ENCODE measurements around the gene THSD4. TPM values are rescaled to one million over a fixed set of nuclear protein-coding genes. Genes with fewer than 3 reads are reported as not detected.

Gene THSD4
- total RNA-seq, 1 experiment from 2014 or later, result 36.3 TPM

DNA sequence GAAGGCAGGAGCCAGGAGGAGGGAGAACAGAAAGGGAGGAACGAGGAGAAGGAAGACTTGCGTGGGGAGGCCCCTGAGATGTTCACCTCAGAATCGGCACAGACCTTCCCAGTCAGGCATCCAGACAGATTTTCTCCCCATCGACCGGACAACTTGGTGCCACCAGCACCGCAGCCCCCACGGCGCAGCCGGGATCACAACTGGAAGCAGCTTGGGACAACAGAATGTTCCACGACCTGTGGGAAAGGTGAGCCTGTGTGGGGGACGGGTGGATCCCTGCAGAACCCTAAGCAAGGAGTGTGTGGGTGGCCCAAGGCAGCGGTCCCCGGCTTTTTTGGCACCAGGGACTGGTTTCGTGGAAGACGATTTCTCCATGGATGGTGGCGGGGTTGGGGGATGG is 622.5 kb downstream of the THSD4 start:
- TF ChIP-seq, protein P1, sequence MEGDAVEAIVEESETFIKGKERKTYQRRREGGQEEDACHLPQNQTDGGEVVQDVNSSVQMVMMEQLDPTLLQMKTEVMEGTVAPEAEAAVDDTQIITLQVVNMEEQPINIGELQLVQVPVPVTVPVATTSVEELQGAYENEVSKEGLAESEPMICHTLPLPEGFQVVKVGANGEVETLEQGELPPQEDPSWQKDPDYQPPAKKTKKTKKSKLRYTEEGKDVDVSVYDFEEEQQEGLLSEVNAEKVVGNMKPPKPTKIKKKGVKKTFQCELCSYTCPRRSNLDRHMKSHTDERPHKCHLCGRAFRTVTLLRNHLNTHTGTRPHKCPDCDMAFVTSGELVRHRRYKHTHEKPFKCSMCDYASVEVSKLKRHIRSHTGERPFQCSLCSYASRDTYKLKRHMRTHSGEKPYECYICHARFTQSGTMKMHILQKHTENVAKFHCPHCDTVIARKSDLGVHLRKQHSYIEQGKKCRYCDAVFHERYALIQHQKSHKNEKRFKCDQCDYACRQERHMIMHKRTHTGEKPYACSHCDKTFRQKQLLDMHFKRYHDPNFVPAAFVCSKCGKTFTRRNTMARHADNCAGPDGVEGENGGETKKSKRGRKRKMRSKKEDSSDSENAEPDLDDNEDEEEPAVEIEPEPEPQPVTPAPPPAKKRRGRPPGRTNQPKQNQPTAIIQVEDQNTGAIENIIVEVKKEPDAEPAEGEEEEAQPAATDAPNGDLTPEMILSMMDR (IDR thresholded peaks at IDR 0.05; ENCODE audit: unreplicated experiment), result no peak
- Mint-ChIP-seq H3K9me3 (ENCODE audit: unreplicated experiment) (no peaks in the 10 kb centered on the region), H3K4me3 (ENCODE audit: unreplicated experiment) (no peak overlapping the region), H3K27ac (ENCODE audit: low read depth, unreplicated experiment) (no peak overlapping the region), H3K4me1 (ENCODE audit: insufficient read depth, unreplicated experiment) (no peaks in the 10 kb centered on the region), H3K27me3 (ENCODE audit: insufficient read depth, unreplicated experiment) (no peaks in the 10 kb centered on the region), H3K36me3 (ENCODE audit: insufficient read depth, unreplicated experiment) (no peaks in the 10 kb centered on the region)
- BruUV-seq (replicated peaks), result no TSS peak
- DNase-seq (ENCODE audit: unreplicated experiment), result no peak
- POLR2A ChIA-PET, result no interaction called here
- intact Hi-C loops (cut with micrococcal nuclease), result no loop called here
- CTCF ChIA-PET, result interaction anchor here (0.6 to 3.9 kb wide), 2 partner anchors 63 to 207 kb away, joined by 3 to 21 read pairs; no protein-coding TSS in a partner anchor

DNA sequence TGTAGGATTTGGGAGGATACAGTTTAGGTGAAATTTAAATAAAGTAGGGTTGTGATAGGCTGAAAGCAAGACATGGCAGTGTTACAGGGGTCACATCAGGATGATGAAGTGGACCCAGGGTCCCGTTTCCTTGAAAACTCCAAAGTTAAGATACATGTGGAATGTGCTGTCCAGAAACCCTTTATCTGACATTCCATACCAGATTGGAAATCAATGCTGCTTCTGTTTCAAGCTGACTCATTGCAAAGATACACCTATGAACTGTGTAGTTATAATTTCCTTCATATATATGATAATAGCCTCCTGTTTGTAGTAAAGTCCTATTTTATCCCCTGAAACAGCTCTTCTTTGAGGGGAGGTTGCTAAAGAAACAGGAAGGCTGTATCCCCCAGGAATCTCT is 624.1 kb downstream of the THSD4 start:
- ChIA-PET CTCF (interaction anchor here (0.5 to 3.9 kb wide), 9 partner anchors 9 to 299 kb away, joined by 3 to 21 read pairs (median 3); no protein-coding TSS in a partner anchor), POLR2A (no interaction called here)
- Mint-ChIP-seq H3K36me3 (ENCODE audit: insufficient read depth, unreplicated experiment) (no peaks in the 10 kb centered on the region), H3K4me1 (ENCODE audit: insufficient read depth, unreplicated experiment) (no peaks in the 10 kb centered on the region), H3K4me3 (ENCODE audit: unreplicated experiment) (no peak overlapping the region), H3K27me3 (ENCODE audit: insufficient read depth, unreplicated experiment) (no peaks in the 10 kb centered on the region), H3K9me3 (ENCODE audit: unreplicated experiment) (no peaks in the 10 kb centered on the region), H3K27ac (ENCODE audit: low read depth, unreplicated experiment) (no peak overlapping the region)
- intact Hi-C loops (cut with micrococcal nuclease), result no loop called here
- no TSS peak for BruUV-seq (replicated peaks)
- no peak for DNase-seq (ENCODE audit: unreplicated experiment)
- TF ChIP-seq, protein P1 (IDR thresholded peaks at IDR 0.05; ENCODE audit: unreplicated experiment), result no peak

DNA sequence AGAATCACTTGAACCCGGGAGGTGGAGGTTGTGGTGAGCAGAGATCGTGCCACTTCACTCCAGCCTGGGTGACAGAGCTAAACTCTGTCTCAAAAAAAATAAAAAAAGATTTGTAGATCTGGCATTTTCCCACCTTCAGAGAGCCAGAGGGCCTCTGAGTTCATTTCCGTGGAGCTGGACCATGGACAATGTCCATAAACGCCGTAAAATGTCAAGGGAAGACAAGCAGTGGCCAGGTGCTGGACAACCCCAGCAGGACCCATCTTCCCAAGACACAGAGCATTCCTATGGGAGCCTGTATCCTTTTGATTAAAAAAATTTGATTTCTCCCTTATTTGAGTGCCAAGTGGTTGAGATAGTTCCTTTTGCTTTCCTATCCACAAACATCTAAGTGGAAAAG is 627.7 kb downstream of the THSD4 start:
- TF ChIP-seq, protein P1 (IDR thresholded peaks at IDR 0.05; ENCODE audit: unreplicated experiment), result no peak
- H3K9me3 Mint-ChIP-seq (ENCODE audit: unreplicated experiment), result no peaks in the 10 kb centered on the region
- H3K4me1 Mint-ChIP-seq (ENCODE audit: insufficient read depth, unreplicated experiment), result peaks cover 13% of the 10 kb centered on the region
- intact Hi-C loops (cut with micrococcal nuclease), result loop anchor here (10.0 kb wide), 1 partner anchor 448 kb away; no protein-coding TSS in a partner anchor
- H3K27me3 Mint-ChIP-seq (ENCODE audit: insufficient read depth, unreplicated experiment), result no peaks in the 10 kb centered on the region
- H3K4me3 Mint-ChIP-seq (ENCODE audit: unreplicated experiment), result no peak overlapping the region
- BruUV-seq (replicated peaks), result no TSS peak
- POLR2A ChIA-PET, result interaction anchor here (0.8 to 1.8 kb wide), 3 partner anchors 10 to 414 kb away, joined by 3 to 6 read pairs (median 5); no protein-coding TSS in a partner anchor
- no peaks in the 10 kb centered on the region for H3K36me3 Mint-ChIP-seq (ENCODE audit: insufficient read depth, unreplicated experiment)
- no peak for DNase-seq (ENCODE audit: unreplicated experiment)
- CTCF ChIA-PET, result interaction anchor here (0.6 to 5.7 kb wide), 29 partner anchors 10 to 486 kb away, joined by 3 to 149 read pairs (median 4); partner anchors contain the start of gene MYO9A
- no peak overlapping the region for H3K27ac Mint-ChIP-seq (ENCODE audit: low read depth, unreplicated experiment)

DNA sequence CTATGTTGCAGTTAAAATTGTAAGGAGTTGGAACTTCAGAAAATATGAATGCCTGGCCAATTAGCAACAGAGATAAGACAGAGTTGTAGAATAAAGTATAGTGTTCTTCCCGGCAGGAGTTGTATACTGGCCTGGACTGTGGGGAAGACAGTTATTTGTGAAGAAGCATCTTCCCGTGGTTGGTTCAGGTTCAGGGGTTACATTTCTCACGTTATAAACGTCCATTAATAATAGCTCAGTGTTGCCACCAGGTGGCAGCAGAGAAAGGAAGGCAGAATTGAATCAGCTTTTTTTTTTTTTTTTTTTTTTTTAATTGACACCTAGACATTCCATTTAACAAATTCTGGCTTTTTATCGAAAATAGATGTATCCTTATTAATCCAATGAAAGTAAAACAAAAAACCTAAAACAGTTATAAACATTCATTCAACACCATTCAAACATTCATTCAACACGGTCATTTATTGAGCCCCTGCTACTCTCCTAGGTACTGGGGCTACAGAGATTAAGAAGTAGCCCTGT is 628.7 kb downstream of the THSD4 start:
- ChIA-PET CTCF (interaction anchor here (0.5 to 5.7 kb wide), 42 partner anchors 9 to 768 kb away, joined by 3 to 149 read pairs (median 4); partner anchors contain the start of gene MYO9A), POLR2A (interaction anchor here (0.6 to 1.8 kb wide), 6 partner anchors 9 to 811 kb away, joined by 3 to 6 read pairs (median 4); no protein-coding TSS in a partner anchor)
- peak; percentile 72 for DNase-seq (ENCODE audit: unreplicated experiment)
- no TSS peak for BruUV-seq (replicated peaks)
- H3K9me3 Mint-ChIP-seq (ENCODE audit: unreplicated experiment), result no peaks in the 10 kb centered on the region
- intact Hi-C loops (cut with micrococcal nuclease), result loop anchor here (1.0 to 10.0 kb wide), 2 partner anchors 57 to 449 kb away; no protein-coding TSS in a partner anchor
- peaks cover 19% of the 10 kb centered on the region for H3K4me1 Mint-ChIP-seq (ENCODE audit: insufficient read depth, unreplicated experiment)
- H3K36me3 Mint-ChIP-seq (ENCODE audit: insufficient read depth, unreplicated experiment), result no peaks in the 10 kb centered on the region
- H3K27ac Mint-ChIP-seq (ENCODE audit: low read depth, unreplicated experiment), result no peak overlapping the region
- H3K27me3 Mint-ChIP-seq (ENCODE audit: insufficient read depth, unreplicated experiment), result no peaks in the 10 kb centered on the region
- H3K4me3 Mint-ChIP-seq (ENCODE audit: unreplicated experiment), result no peak overlapping the region
- TF ChIP-seq, protein P1 (IDR thresholded peaks at IDR 0.05; ENCODE audit: unreplicated experiment), result peak; percentile 56

Data from MCF 10A (cell line).